Measurements from ENCODE around the gene OR3A2.
"Not testable (repeated sequence)": the region's sequence is repeated elsewhere in the genome, so short reads cannot be mapped to it uniquely, and the experiment has no call there.

The OR3A2 gene

GRCh38 chr17:3271072-3271848 is 114.8 kb downstream of the OR3A2 start:
- no peak for FAIRE-seq
- no peak for TF ChIP-seq POLR2AphosphoS5 (IDR thresholded peaks at IDR 0.05; ENCODE audit: low read depth, low read length)
- TF ChIP-seq TAF1 (IDR thresholded peaks at IDR 0.05; ENCODE audit: borderline replicate concordance, low read depth, low read length): no peak
- TF ChIP-seq POLR2A (IDR thresholded peaks at IDR 0.05; ENCODE audit: low read depth, low read length): no peak
- DNase-seq (ENCODE audit: insufficient read length): no peak

- DNase-seq (ENCODE audit: insufficient read length): no peak
- TF ChIP-seq POLR2A (IDR thresholded peaks at IDR 0.05; ENCODE audit: low read depth, low read length): no peak
- FAIRE-seq: no peak
These were observed 125.5 kb downstream of the OR3A2 start for GRCh38 chr17:3260600-3260999.

DNA sequence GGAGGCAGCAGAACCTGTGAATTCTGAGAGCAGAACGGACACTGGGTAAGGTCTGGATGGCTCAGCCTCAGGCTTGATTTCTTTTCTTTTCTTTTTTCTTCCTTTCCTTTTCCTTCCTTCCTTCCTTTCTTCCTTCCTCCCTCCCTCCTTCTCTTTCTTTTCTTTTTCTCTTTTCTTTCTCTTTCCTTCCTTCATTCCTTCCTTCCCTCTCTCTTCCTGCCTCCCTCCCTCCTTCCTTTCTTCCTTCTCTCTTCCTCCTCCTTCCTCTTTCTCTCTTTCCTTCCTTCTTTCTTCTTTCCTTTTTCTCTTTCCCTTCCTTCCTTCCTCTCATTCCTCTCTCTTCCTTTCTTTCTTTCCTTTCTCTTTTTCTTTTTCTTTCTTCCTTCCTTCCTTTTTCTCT is 125.9 kb downstream of the OR3A2 start:
- DNase-seq (ENCODE audit: insufficient read length) (no peak), FAIRE-seq (no peak)
- TF ChIP-seq POLR2AphosphoS5 (IDR thresholded peaks at IDR 0.05; ENCODE audit: low read depth, low read length) (no peak), POLR2A (IDR thresholded peaks at IDR 0.05; ENCODE audit: low read depth, low read length) (no peak), TAF1 (IDR thresholded peaks at IDR 0.05; ENCODE audit: borderline replicate concordance, low read depth, low read length) (no peak)

- DNase-seq (ENCODE audit: insufficient read length) (no peak), FAIRE-seq (no peak)
- TF ChIP-seq POLR2A (IDR thresholded peaks at IDR 0.05; ENCODE audit: low read depth, low read length) (no peak), POLR2AphosphoS5 (IDR thresholded peaks at IDR 0.05; ENCODE audit: low read depth, low read length) (no peak), TAF1 (IDR thresholded peaks at IDR 0.05; ENCODE audit: borderline replicate concordance, low read depth, low read length) (no peak)
These were observed 129.5 kb downstream of the OR3A2 start for GRCh38 chr17:3256575-3256974.

- not testable (repeated sequence) for FAIRE-seq; DNase-seq (ENCODE audit: insufficient read length)
These were observed 137.1 kb downstream of the OR3A2 start for GRCh38 chr17:3249013-3249412.

DNA sequence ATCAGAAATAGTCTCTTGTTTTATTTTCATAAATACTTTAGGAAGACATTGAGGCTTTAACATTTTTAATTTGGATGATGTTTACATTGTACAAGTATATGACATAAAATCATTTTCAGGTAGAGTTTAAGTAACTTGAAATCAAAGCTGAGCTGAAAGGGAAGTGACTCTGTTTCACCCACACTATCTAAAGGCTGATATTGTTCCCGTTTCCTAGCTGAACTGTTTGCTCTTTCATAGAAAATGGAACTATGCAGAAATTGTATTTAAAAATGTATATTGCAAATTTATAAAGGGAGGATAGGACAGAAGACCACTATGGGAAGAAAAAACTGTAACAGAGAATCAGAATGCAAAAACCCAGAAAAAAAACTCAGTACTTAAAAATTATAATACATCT is 141.3 kb downstream of the OR3A2 start:
- DNase-seq (ENCODE audit: insufficient read length); FAIRE-seq: not testable (repeated sequence)

GRCh38 chr17:3241044-3241443 is 145.1 kb downstream of the OR3A2 start:
- not testable (repeated sequence) for FAIRE-seq; DNase-seq (ENCODE audit: insufficient read length)

DNA sequence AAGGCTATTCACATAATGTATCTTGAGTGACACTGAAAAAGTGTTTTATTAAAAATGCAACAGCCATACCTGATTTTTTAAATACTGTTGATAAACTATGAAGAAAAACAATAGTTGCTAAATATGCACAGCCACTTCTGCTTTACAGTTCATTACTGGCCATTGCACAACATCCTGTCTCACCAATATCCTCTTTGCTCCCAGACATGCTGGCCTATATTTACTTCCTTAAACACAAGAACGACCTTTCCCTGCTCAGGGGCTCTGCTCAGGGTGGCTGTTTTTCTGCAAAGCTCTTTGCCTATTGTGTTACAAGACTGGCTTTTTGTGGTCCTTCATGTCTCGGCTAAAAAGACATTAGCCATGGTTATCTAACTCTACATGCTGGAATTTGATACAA is 147.4 kb downstream of the OR3A2 start:
- FAIRE-seq: not testable (repeated sequence)

GRCh38 chr17:3232300-3232699 is 153.8 kb downstream of the OR3A2 start:
- FAIRE-seq; DNase-seq (ENCODE audit: insufficient read length): not testable (repeated sequence)

More for the DNA sequence above, 147.4 kb downstream of the OR3A2 start:
- not testable (repeated sequence) for DNase-seq (ENCODE audit: insufficient read length)

Measured in GM12892 (cell line).